GM23248 (cell line): Measurements from ENCODE around the gene RTN4R.

ENCODE experiments used
- EZH2 ChIP-seq: fragments of 200-600 bp; sonication (generic); IDR thresholded peaks from 2 replicates; pipeline ENCODE4 v1.6.1; 2018; ENCODE audit warnings: antibody characterized with exemption, mild to moderate bottlenecking; ENCODE audit not compliant: insufficient read depth, poor library complexity, severe bottlenecking
- EZH2phosphoT487 ChIP-seq: fragments of 200-600 bp; sonication (generic); IDR thresholded peaks from 2 replicates; pipeline ENCODE4 v1.6.1; 2018; ENCODE audit warnings: antibody characterized with exemption, moderate library complexity, mild to moderate bottlenecking, low read depth; ENCODE audit not compliant: insufficient read depth

GRCh38 chr22:20253161-20253560, 15.0 kb downstream of the RTN4R start:
- TF ChIP-seq EZH2, result no peak
- no peak for TF ChIP-seq EZH2phosphoT487
